Skin of body (tissue), 2 donors: Measurements from ENCODE around the gene GLUD1. TPM values are rescaled to one million over a fixed set of nuclear protein-coding genes. Genes with fewer than 3 reads are reported as not detected.
A peak's percentile ranks its signal among the peaks of the same experiment; 100 is the strongest.
"Not testable (repeated sequence)": the region's sequence is repeated elsewhere in the genome, so short reads cannot be mapped to it uniquely, and the experiment has no call there.

Experiments
- DNase-seq: peaks from one replicate; lab custom pipeline; 2025; lab: John Stamatoyannopoulos, UW
- total RNA-seq: library from RNA; depleted of rRNA; stranded (reverse); fragments of >200 nt; gene quantifications from one replicate; pipeline ENCODE4 v1.2.3, GENCODE V29; 2014

GLUD1 gene
- total RNA-seq: 134 TPM

DNA sequence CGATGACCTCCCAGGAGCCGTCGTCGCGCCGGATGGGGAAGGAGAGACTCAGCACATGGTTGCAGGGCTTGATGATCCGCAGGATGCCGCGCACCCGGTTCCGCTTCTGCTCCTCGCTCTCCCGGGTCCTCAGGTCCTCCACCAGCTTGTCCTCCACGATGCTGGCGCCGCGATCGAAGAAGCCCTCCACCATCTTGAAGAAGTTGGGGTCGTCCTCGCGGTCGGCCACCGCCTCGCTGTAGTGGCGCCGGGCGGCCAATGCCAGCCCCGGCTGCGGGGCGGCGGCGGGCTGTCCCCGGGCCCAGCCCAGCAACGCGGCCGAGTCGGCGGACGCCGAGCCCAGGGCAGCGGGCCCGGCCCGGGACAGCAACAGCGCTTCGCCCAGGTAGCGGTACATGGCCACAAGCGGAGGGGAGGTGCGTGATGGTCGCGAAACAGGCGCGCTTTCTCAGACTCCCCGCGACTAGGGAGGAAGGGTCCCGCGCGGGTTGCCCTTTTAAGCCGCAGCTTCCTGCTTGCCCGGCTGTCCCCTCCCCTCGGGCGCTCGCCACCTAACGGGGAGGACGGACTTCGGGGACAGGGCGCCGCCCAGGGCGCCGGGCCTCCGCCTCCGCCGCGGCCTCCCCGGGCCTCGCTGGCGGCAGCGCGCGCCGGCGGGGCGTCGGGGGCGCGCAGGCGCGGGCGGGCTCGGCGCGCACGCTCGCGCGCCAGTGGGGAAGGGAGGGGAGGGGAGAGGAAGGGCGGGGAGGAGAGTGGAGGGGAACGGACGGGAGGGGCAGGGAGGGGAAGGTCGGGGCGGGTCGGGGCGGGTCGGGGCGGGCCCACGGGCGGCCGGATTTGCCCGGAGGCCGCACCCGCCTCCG is at the start of gene GLUD1, which contains the start of gene SHLD2:
Gene GLUD1, minus strand, starts transcription at position 471 of the 863 bp plus-strand sequence. Its CDS starts 74 bp downstream, at position 397.
Gene SHLD2, plus strand, starts transcription at position 834 of the 863 bp plus-strand sequence. CDS start 56,149 bp downstream, outside the sequence.
- DNase-seq: peak; percentile 82

GRCh38 chr10:87143109-87143418 is 48.4 kb upstream of the GLUD1 start:
- DNase-seq: not testable (repeated sequence)

- peak; percentile 8 for DNase-seq
Observed at GRCh38 chr10:87142230-87143108, 47.8 kb upstream of the GLUD1 start.

GRCh38 chr10:87137478-87137877 is 42.8 kb upstream of the GLUD1 start:
- not testable (repeated sequence) for DNase-seq

GRCh38 chr10:87134440-87134839 is 39.8 kb upstream of the GLUD1 start:
- DNase-seq: not testable (repeated sequence)

GRCh38 chr10:87133936-87134335 is 39.3 kb upstream of the GLUD1 start:
- DNase-seq: not testable (repeated sequence)

DNA sequence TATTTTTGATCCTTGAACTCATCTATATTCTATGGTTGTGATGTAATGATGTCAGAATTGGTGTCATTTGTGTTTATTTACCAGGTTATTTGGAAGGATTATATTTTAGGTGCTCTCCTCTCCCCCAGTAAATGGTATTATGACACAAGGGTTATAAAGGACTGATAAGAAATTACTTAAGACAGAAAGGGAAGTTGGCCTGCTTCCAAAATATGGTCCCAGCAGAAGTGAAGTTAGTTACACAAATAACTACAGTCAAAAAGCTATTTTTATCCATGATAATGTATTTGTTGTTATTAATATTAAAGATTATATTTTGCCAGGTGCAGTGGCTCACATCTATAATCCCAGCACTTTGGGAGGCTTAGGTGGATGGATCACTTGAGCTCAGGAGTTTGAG is 37.5 kb upstream of the GLUD1 start:
- DNase-seq: not testable (repeated sequence)

GRCh38 chr10:87127607-87128156 is 33.0 kb upstream of the GLUD1 start:
- not testable (repeated sequence) for DNase-seq

- DNase-seq: not testable (repeated sequence)
Observed at GRCh38 chr10:87127048-87127447, 32.4 kb upstream of the GLUD1 start.

- DNase-seq: not testable (repeated sequence)
Observed at GRCh38 chr10:87123351-87123750, 28.7 kb upstream of the GLUD1 start.

DNA sequence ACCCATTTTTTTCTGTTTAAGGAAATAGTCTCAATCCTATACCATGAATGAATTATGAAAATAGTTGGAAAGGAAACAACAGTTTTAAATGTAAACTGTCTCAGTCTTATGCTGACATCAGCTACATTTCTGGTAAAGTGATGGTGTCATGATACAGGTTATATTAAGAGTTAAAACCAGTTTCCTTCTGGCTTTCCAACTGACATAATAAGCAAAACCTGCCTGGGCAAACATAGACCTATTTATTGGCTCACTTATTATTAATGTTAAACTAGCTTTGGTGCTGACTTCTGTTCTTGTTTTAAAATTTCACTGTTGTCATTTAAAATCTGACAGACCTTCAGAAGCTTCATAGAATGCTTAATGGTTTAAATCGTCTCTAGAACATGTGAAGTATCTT is 24.4 kb upstream of the GLUD1 start:
- DNase-seq: not testable (repeated sequence)

GRCh38 chr10:87118122-87118521 is 23.5 kb upstream of the GLUD1 start:
- DNase-seq: not testable (repeated sequence)

DNA sequence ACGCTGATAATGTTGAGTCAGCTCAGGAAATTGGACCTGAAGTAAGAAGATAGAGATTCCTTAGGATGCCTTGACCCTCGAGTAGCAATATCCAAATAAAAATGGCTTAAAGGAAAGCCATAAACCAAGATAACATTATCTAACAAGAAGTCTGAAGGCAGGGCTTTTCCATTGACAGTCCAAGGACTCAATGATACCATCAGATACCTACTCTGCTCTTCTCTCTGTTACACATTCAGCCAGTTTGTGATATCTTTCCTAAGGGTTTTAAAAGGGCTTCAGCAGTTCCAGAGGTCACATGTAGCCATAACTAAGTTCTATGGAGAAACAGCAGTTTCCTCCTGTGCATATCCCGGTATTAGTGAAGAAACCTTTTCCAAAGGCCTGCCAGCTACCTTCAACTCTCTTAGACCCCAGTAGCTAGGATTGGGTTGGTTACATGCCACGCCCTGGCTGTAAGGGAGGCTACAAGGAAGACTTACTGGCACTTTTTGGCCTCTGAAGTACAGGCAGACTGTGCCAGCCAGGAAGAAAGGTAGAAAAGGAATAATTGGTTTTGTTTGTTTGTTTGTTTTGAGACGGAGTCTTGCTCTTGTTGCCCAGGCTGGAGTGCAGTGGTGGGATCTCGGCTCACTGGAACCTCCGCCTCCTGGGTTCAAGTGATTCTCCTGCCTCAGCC is 10.9 kb upstream of the GLUD1 start:
- DNase-seq: no peak

- DNase-seq: not testable (repeated sequence)
Observed at GRCh38 chr10:87104727-87105126, 10.1 kb upstream of the GLUD1 start.

- no peak for DNase-seq
Observed at GRCh38 chr10:87101996-87102395, 7.4 kb upstream of the GLUD1 start.

DNA sequence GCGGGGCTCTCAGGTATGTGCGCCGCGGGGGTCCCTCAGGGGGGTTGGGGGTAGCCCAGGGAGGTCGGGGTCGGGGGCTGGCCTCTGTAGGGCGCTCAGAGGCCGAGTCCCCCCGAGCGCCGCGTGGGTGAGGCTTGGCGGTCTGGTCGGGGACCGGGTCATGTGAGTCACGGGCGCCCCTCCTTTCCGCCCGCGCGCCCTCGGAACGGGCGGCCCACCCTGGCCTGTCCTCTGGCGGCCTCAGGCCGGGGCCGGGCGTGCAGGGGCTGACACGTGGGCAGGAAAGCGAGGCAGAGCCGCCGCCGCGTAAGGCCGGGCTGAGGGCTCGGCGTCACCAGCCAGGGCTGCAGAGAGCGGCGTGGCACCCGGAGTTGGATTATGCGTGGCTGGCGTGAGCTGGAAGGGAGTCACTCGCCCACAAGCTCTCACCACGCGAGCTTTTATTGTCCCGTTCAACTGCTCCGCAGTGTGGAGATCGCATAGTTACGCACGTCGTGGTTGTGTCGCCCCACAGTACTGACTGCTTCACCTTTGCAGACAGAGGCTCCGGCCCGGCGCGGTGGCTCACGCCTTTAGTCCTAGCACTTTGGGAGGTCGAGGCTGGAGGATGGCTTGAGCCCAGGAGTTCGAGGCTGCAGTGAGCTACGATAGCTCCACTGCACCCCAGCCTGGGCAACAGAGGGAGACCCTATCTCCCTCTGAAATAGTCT is 748 bp upstream of the GLUD1 start:
- DNase-seq: peak; percentile 68

DNA sequence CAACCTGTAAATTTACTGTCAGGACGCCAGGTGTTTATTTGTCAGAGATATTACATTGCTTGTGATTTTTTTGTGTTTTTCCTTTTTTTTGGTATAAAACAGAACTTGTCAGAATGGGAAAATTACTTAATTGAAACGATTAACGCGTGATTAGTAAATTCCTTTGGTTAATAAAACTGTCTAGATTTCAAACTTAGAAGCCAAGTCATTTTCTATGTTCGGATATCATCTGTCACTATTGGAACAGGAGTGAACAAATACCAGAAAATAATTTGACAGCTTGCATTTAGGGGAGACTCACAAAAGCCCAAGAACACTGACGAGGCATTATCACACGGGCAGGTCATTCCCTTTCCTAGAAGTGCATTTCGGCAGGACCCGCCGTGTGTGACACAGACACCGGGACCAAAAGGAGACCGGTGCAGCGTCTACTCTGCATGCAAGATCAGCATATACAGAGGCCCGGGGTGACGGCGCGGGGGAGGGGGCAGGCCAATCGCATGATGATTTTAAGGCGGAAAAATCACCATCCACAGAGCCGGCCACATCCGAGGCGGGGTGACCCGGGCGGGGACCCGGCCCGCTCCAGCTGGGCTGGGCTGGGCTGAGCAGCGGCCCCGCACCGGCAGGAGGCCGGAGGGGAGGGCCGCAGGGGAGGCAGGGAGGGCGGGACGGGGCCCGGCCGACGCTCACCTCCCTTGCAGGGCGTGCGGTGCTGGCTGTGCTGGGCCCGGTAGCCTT is 841 bp downstream of the GLUD1 start:
- DNase-seq: no peak

GRCh38 chr10:87092861-87093631 is 1.6 kb downstream of the GLUD1 start:
- DNase-seq: peak; percentile 20

GRCh38 chr10:87092376-87092860 is 2.2 kb downstream of the GLUD1 start:
- DNase-seq: no peak
